Fibroblast of lung (primary cell): ENCODE data around the gene PLTP.

Experiments
- CTCF ChIP-seq, 2 donors: IDR thresholded peaks in 1 of 2; conservative IDR thresholded peaks in 1 of 2; 1 replicate in 1 of 2; 2 replicates in 1 of 2; pipeline ENCODE4 v1.5.1; 2011 to 2012; ENCODE audit warnings: low read length in 2 of 2, control low read depth in 1 of 2, inconsistent platforms in 1 of 2, low read depth in 1 of 2, mild to moderate bottlenecking in 1 of 2
- EZH2 ChIP-seq: IDR thresholded peaks from 2 replicates; pipeline ENCODE4 v1.5.1; 2012; ENCODE audit warnings: low read length, control low read depth, mild to moderate bottlenecking; ENCODE audit errors: missing control alignments

GRCh38 chr20:45892049-45892825, 19.7 kb downstream of the PLTP start:
- TF ChIP-seq CTCF (conservative IDR thresholded peaks at IDR 0.05 in 1 of 2, IDR thresholded peaks at IDR 0.05 in 1 of 2; ENCODE audit: low read depth in 1 of 2, low read length in 2 of 2), result peak in 1 of 2 donors; percentile 28
- TF ChIP-seq EZH2, result no peak
